GM12878 (cell line): ENCODE measurements around the gene BACE2. TPM values are rescaled to one million over a fixed set of nuclear protein-coding genes. Genes with fewer than 3 reads are reported as not detected.

Experiments used
- ATAC-seq: fragments of 200-7000 bp; cut with Tn5 transposase; 3 replicates; pipeline ENCODE4 v1.9.1; 2020; ENCODE audit warnings: mild to moderate bottlenecking, moderate library complexity
- BruUV-seq: library from RNA; stranded (reverse); fragments of 400-500 nt; replicated peaks from 2 replicates; lab custom pipeline; 2021; lab: Mats Ljungman, UMichigan
- CTCF ChIA-PET: fragments of 300-600 bp; sonication (Branson Sonifier 250); formaldehyde crosslinking; extraction: SDS; loops from one replicate; lab custom pipeline; 2021; ENCODE audit warnings: inconsistent platforms; lab: Yijun Ruan, JAX
- POLR2A ChIA-PET: fragments of 350-600 bp; formaldehyde crosslinking; extraction: SDS; loops from one replicate; lab custom pipeline; 2021; ENCODE audit warnings: inconsistent platforms; lab: Charles Lee
- RAD21 ChIA-PET: fragments of 300-600 bp; sonication (Branson Sonifier 250); formaldehyde crosslinking; loops from one replicate; lab custom pipeline; 2023; ENCODE audit warnings: antibody characterized with exemption; ENCODE audit not compliant: unreplicated experiment; lab: Charles Lee
- SMC1A ChIA-PET: fragments of 300-600 bp; sonication (Branson Sonifier 250); formaldehyde crosslinking; loops from one replicate; lab custom pipeline; 2023; ENCODE audit not compliant: unreplicated experiment, uncharacterized antibody; lab: Charles Lee
- DNase-seq: peaks from one replicate; pipeline ENCODE4 v3.0.0-alpha.2; 2011; ENCODE audit warnings: low read depth, low spot score
- FAIRE-seq: peaks from 3 replicates; lab custom pipeline; 2011; peaks lifted over from hg19 to GRCh38; lab: Jason Lieb, UNC
- H2AFZ ChIP-seq: 2 replicates; pipeline ENCODE4 v1.6.0; 2011; ENCODE audit warnings: low read depth, low read length, control low read depth; ENCODE audit not compliant: control insufficient read depth
- H3K27ac ChIP-seq: 2 replicates; pipeline ENCODE4 v1.5.1; 2011; ENCODE audit warnings: control low read depth; ENCODE audit not compliant: control insufficient read depth, insufficient read depth
- H3K27me3 ChIP-seq, 2 experiments: replicated peaks in 1 of 2; 2 replicates each; pipeline versions ENCODE4 v1.6.0 to v1.6.1; 2011; ENCODE audit warnings: low read length in 1 of 2; ENCODE audit not compliant: control insufficient read depth in 2 of 2, insufficient read depth in 2 of 2
- H3K36me3 ChIP-seq, 2 experiments: 2 replicates each; pipeline ENCODE4 v1.5.1; 2011; ENCODE audit warnings: low read length in 1 of 2; ENCODE audit not compliant: control insufficient read depth in 2 of 2, insufficient read depth in 2 of 2
- H3K4me1 ChIP-seq: 2 replicates; pipeline ENCODE4 v1.6.1; 2011; ENCODE audit warnings: mild to moderate bottlenecking, low read length, moderate library complexity, mixed read lengths; ENCODE audit not compliant: control insufficient read depth, insufficient read depth
- H3K4me2 ChIP-seq: 2 replicates; pipeline ENCODE4 v1.6.0; 2011; ENCODE audit warnings: control low read depth; ENCODE audit not compliant: control insufficient read depth, insufficient read depth
- H3K4me3 ChIP-seq: fragments of 200-600 bp; sonication (generic); 2 replicates; pipeline ENCODE4 v1.5.1; 2016
- H3K79me2 ChIP-seq: 2 replicates; pipeline ENCODE4 v1.6.0; 2011; ENCODE audit warnings: low read length; ENCODE audit not compliant: control insufficient read depth, insufficient read depth
- H3K9ac ChIP-seq: 2 replicates; pipeline ENCODE4 v1.8.0; 2011; ENCODE audit warnings: low read length, control low read depth, mixed read lengths; ENCODE audit not compliant: control insufficient read depth, insufficient read depth
- H3K9me3 ChIP-seq: replicated peaks from 3 replicates; pipeline ENCODE4 v1.5.1; 2011; ENCODE audit warnings: mild to moderate bottlenecking, low read length; ENCODE audit not compliant: control insufficient read depth, insufficient read depth
- H4K20me1 ChIP-seq: 2 replicates; pipeline ENCODE4 v1.6.0; 2011; ENCODE audit not compliant: control insufficient read depth, insufficient read depth
- KLF5 ChIP-seq: fragments of 450-650 bp; IDR thresholded peaks from 2 replicates; pipeline ENCODE4 v1.6.1; 2014; ENCODE audit warnings: mild to moderate bottlenecking; ENCODE audit not compliant: partially characterized antibody
- NFIC ChIP-seq: IDR thresholded peaks from 2 replicates; pipeline ENCODE4 v1.6.1; 2012; ENCODE audit warnings: low read depth, mild to moderate bottlenecking, inconsistent platforms, low read length, moderate library complexity
- POLR2AphosphoS2 ChIP-seq: IDR thresholded peaks from 2 replicates; pipeline ENCODE4 v1.6.1; 2011; ENCODE audit warnings: low read depth, mild to moderate bottlenecking, low read length, improper control_type of control experiment, moderate library complexity
- RBBP5 ChIP-seq: fragments of 200-600 bp; sonication (generic); conservative IDR thresholded peaks from 2 replicates; pipeline ENCODE4 v1.6.1; 2016
- SIN3A ChIP-seq: IDR thresholded peaks from 2 replicates; pipeline ENCODE4 v1.6.1; 2012; ENCODE audit warnings: low read depth, low read length, improper control_type of control experiment
- SPI1 ChIP-seq: IDR thresholded peaks from 2 replicates; pipeline ENCODE4 v1.6.1; 2011; ENCODE audit warnings: low read depth, mild to moderate bottlenecking, low read length, moderate library complexity, borderline replicate concordance; ENCODE audit not compliant: insufficient read depth
- STAT3 ChIP-seq: IDR thresholded peaks from 2 replicates; pipeline ENCODE4 v1.6.1; 2011; ENCODE audit warnings: low read depth, low read length, improper control_type of control experiment
- USF2 ChIP-seq: IDR thresholded peaks from 2 replicates; pipeline ENCODE4 v1.6.1; 2011; ENCODE audit warnings: low read depth, low read length, improper control_type of control experiment, borderline replicate concordance
- ZBTB40 ChIP-seq: fragments of 450-650 bp; IDR thresholded peaks from 2 replicates; pipeline ENCODE4 v1.6.1; 2016; ENCODE audit warnings: mild to moderate bottlenecking, moderate library complexity, borderline replicate concordance
- ZNF217 ChIP-seq: fragments of 450-650 bp; IDR thresholded peaks from 2 replicates; pipeline ENCODE4 v1.6.1; 2017; ENCODE audit warnings: antibody characterized with exemption, mild to moderate bottlenecking
- ZNF592 ChIP-seq: fragments of 450-650 bp; IDR thresholded peaks from 2 replicates; pipeline ENCODE4 v1.6.1; 2017; ENCODE audit warnings: mild to moderate bottlenecking, moderate library complexity
- ZNF622 ChIP-seq: fragments of 450-650 bp; IDR thresholded peaks from 2 replicates; pipeline ENCODE4 v1.6.1; 2017; ENCODE audit warnings: mild to moderate bottlenecking, inconsistent platforms
- WGBS: methylation state at CpG from one replicate; pipeline ENCODE4 v1.1.6; 2016; ENCODE audit warnings: low lambda C conversion rate; ENCODE audit not compliant: insufficient replicate concordance, insufficient coverage; ENCODE audit errors: missing lambda C conversion rate; 5-methylcytosine and 5-hydroxymethylcytosine counted together
- in situ Hi-C: fragments of 300-500 bp; cut with MboI; formaldehyde crosslinking; loops from 9 replicates; pipeline ENCODE4 v1.14.3; 2018; ENCODE audit warnings: mixed read lengths
- intact Hi-C: fragments of 100-400 bp; cut with micrococcal nuclease; formaldehyde crosslinking; loops from one replicate; pipeline ENCODE4 v1.14.2; 2022; ENCODE audit not compliant: unreplicated experiment
- polyA plus RNA-seq, 11 experiments: library from polyadenylated mRNA; depleted of rRNA in 4 of 11; unstranded in 6 of 11; stranded (reverse) in 5 of 11; fragments of >200 nt; fragmentation: Nextera tagmentation in 4 of 11; fragmentation: Illumina TruSeq in 1 of 11; extraction: Ambion mirVana in 4 of 11; extraction: Trizol in 1 of 11; gene quantifications; 1 replicate in 1 of 11; 2 replicates in 10 of 11; pipeline versions ENCODE4 v1.2.1 to v1.2.3, GENCODE V29; 2011 to 2016; ENCODE audit warnings: inconsistent platforms in 2 of 11, missing spikeins in 2 of 11, low read depth in 1 of 11
- total RNA-seq, 4 experiments: library from RNA; depleted of rRNA in 3 of 4; stranded (reverse); fragments of >200 nt in 3 of 4; fragmentation: Illumina TruSeq in 1 of 4; extraction: Trizol in 1 of 4; gene quantifications; 2 replicates each; pipeline versions ENCODE4 v1.2.1 to v1.2.3, GENCODE V29; 2013 to 2021

The BACE2 gene
- total and polyA plus RNA-seq, 10 of the 15 experiments (the other 5 are each of a cell fraction or from before 2014, with no cell fraction given): 0.04 to 0.69 (median 0.18) TPM; not detected in 5

GRCh38 chr21:41228006-41228370 lies 60.0 kb downstream of the BACE2 start:
- SMC1A ChIA-PET: no interaction called here
- Histone ChIP-seq H2AFZ (no peak overlapping the region), H3K27me3 (peaks cover 0 to 6% of the 10 kb centered on the region in 2 experiments; a peak in 2 of 4 replicates), H3K36me3 (no peaks in the 10 kb centered on the region), H4K20me1 (no peaks in the 10 kb centered on the region), H3K9me3 (no peaks in the 10 kb centered on the region; the same call in 2 of the 3 replicates), H3K4me2 (no peak overlapping the region), H3K9ac (no peak overlapping the region), H3K4me1 (no peaks in the 10 kb centered on the region; the same call in 1 of the 2 replicates), H3K27ac (no peak overlapping the region), H3K79me2 (no peaks in the 10 kb centered on the region), H3K4me3 (no peak overlapping the region)
- intact Hi-C loops: no loop called here
- POLR2A ChIA-PET: no interaction called here
- no peak for ATAC-seq
- in situ Hi-C loops: no loop called here
- DNase-seq: no peak
- RAD21 ChIA-PET: no interaction called here
- FAIRE-seq: no peak
- 53% methylated on average over 5 of the region's 5 CpGs for WGBS
- CTCF ChIA-PET: no interaction called here
- BruUV-seq: no TSS peak
- TF ChIP-seq SPI1 (no peak), STAT3 (no peak), POLR2AphosphoS2 (no peak), ZNF217 (no peak), USF2 (no peak), SIN3A (no peak), KLF5 (no peak), ZBTB40 (no peak), RBBP5 (no peak), ZNF592 (no peak), ZNF622 (no peak), NFIC (no peak)
